HFF-Myc (cell line): ENCODE results near the gene TAS1R2.
"Not testable (repeated sequence)": the region's sequence is repeated elsewhere in the genome, so short reads cannot be mapped to it uniquely, and the experiment has no call there.

Experiments
- DNase-seq: peaks from one replicate; pipeline ENCODE4 v3.0.0-alpha.2; 2011; ENCODE audit warnings: low read depth; ENCODE audit errors: extremely low read depth
- H3K4me3 ChIP-seq: replicated peaks from 2 replicates; pipeline ENCODE4 v1.5.1; 2011; ENCODE audit warnings: low read depth, mild to moderate bottlenecking, control low read depth, low read length
- TF ChIP-seq, protein P1 (sequence below): IDR thresholded peaks from 2 replicates; pipeline ENCODE4 v1.5.1; 2012; ENCODE audit warnings: mild to moderate bottlenecking, low read depth, low read length, control low read depth; ENCODE audit errors: missing control alignments

The TAS1R2 gene

DNA sequence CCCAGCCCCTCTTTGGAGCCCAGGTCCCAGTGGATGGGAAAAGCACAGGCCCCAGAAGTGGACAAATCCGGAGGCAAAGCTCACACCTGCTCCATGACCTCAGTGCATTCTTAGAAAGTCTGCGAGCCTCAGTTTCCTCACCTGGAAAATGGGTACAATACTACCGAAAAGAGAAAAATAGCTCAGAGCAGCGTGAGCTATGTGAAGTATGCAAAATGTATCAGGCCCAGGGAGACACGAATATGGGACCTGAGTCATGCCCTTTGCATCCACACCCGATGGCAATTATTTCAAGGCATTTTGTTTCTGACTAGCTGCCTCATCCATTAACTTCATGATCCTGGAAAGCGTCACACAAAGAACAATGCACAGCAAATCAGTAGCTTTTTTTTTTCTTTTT, 33.7 kb upstream of the TAS1R2 start:
- H3K4me3 ChIP-seq = no peak overlapping the region
- DNase-seq = no peak
- TF ChIP-seq, protein P1, sequence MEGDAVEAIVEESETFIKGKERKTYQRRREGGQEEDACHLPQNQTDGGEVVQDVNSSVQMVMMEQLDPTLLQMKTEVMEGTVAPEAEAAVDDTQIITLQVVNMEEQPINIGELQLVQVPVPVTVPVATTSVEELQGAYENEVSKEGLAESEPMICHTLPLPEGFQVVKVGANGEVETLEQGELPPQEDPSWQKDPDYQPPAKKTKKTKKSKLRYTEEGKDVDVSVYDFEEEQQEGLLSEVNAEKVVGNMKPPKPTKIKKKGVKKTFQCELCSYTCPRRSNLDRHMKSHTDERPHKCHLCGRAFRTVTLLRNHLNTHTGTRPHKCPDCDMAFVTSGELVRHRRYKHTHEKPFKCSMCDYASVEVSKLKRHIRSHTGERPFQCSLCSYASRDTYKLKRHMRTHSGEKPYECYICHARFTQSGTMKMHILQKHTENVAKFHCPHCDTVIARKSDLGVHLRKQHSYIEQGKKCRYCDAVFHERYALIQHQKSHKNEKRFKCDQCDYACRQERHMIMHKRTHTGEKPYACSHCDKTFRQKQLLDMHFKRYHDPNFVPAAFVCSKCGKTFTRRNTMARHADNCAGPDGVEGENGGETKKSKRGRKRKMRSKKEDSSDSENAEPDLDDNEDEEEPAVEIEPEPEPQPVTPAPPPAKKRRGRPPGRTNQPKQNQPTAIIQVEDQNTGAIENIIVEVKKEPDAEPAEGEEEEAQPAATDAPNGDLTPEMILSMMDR = no peak

DNA sequence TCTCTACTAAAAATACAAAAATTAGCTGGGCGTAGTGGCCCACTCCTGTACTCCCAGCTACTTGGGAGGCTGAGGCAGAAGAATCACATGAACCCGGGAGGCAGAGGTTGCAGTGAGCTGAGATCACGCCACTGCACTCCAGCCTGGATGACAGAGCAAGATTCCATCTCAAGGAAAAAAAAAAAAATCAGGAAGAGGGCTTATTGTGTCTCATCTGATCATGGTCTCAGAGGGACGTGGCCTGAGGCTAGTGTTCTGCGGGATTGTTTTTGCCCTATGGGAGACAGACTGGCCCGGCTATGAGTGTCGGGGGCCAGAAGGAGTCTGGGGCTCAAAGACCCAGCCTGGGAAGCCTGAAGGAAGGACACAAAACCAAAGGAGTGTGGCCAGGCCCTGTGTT, 32.4 kb upstream of the TAS1R2 start:
- not testable (repeated sequence) for H3K4me3 ChIP-seq, DNase-seq

DNA sequence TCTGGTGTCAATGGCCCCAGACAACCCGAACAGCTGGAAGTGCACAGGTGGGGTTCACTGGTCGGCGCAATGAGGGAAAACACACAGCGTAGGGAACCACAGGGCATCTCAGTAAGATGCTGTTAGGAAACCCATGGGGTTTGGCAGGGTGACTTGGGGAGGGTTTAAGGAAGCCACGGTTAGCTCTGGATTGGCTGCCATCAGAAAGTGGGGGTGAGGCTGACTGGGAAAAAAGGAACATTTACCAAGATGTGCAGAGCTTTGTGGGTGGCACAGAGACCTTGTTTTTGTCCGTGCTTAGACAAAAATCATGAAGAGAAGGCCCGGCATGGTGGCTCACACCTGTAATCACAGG, 31.9 kb upstream of the TAS1R2 start:
- TF ChIP-seq, protein P1 = no peak
- no peak for DNase-seq
- H3K4me3 ChIP-seq = no peak overlapping the region

DNA sequence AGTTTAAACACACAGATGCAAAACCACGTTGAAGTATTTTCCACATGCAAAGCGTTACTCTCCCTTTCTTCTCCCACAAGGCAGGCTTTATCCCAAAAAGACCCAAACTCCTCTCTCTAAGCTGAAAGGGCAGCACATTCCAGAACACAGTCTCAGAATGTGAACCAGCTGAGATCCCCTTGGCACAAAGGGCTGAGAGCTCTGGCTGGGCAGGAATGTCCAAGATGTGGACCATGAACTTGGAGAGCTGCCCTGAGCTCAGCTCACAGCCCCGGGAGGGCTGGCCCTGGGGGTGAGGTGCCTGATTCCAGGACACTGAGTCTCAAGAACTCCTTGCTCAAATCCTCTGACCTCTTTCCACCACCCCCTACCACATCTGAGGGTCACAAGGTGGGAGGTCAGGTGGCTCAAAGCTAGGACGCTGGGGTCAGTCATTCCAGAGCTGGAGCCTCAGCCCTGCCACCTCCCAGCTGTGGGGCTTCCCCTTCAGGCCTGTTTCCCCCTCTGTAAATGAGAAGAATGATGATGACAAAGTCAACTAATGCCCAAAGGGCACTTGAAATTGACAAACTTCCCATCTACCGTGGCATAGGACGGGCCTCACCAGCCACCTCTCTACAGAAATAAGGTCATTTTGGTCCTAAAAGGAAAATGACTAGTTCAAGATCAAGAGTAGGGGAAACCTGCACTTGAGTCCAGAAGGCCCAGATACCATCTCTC, 31.4 kb upstream of the TAS1R2 start:
- no peak overlapping the region for H3K4me3 ChIP-seq
- DNase-seq = no peak
- TF ChIP-seq, protein P1 = no peak

DNA sequence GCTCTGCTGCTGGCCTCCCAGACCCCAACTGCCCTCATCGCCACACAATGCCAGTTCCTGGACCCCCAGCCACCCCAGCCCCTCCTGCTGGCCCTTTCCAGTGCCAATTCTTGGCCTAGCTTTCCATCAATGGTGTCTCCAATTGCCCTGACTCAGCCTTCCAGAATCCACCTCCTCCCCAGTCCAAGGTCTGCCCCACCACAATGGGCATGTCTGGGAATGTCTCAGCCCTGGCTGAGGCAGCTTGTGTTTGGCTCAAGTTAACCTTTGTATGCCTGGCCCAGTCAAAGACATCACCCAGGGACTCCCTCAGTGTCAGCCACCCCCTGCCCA, 26.5 kb upstream of the TAS1R2 start:
- no peak for DNase-seq
- H3K4me3 ChIP-seq = no peak overlapping the region
- TF ChIP-seq, protein P1 = no peak

DNA sequence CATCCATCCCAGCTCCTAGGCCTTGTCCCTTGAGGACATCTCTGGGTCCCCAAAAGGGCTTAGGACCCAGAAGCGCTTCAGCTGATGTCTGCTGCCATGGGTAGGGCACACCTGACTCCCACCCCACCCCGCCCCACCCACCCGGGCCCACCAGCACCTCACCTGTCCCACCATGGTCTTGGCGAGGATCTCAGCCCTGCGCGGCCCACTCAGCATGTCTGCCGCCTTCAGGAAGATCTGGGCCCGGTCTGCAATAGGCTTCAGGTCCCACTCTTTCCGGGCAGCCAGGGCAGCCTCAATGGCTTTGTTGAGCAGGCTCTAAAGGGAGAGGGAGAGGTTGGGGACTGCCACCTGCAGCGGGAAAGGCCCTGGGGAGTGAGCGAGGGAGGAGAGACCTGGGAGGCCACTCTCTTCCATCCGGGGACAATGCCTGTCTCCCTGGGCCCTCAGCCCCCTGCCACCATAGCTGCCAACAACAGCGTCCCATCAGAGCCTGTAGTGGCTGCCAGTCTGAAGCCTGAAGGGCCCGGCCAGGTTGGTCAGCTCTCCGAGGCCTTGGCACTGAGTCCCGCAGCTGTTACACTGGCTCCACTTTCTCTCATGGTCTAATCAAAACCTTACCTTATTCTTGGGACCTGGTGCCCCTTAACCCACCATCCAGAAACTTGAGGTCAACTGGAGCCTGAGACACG, 26.0 kb upstream of the TAS1R2 start:
- DNase-seq = no peak
- no peak overlapping the region for H3K4me3 ChIP-seq
- TF ChIP-seq, protein P1 = no peak

DNA sequence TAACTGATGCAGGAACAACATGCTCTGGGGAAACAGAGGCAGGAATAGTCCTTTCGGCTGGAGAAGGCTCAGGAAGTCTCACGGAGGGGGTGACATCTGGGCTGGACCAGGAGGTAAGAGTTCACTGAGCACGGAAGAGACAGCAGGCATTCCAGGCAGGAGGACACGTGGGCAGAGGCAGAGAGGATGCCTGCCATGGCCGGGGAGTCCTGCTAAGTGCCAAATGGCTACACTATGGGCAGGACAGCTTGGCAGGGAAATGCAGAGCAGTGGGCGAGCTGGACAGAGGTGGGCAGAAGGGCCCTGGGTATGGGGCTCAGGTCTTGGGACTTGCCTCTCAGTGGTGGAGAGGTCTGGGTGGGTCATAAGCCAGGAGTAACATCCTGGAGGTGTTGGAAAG, 25.3 kb upstream of the TAS1R2 start:
- DNase-seq = no peak
- H3K4me3 ChIP-seq = no peak overlapping the region
- TF ChIP-seq, protein P1 = no peak
